GM10847 (cell line): ENCODE measurements around the gene LYZ.

Experiments used
- POLR2A ChIP-seq: IDR thresholded peaks from 2 replicates; pipeline ENCODE4 v1.6.1; 2011; ENCODE audit not compliant: insufficient read length; ENCODE audit errors: extremely low read depth

The LYZ gene

DNA sequence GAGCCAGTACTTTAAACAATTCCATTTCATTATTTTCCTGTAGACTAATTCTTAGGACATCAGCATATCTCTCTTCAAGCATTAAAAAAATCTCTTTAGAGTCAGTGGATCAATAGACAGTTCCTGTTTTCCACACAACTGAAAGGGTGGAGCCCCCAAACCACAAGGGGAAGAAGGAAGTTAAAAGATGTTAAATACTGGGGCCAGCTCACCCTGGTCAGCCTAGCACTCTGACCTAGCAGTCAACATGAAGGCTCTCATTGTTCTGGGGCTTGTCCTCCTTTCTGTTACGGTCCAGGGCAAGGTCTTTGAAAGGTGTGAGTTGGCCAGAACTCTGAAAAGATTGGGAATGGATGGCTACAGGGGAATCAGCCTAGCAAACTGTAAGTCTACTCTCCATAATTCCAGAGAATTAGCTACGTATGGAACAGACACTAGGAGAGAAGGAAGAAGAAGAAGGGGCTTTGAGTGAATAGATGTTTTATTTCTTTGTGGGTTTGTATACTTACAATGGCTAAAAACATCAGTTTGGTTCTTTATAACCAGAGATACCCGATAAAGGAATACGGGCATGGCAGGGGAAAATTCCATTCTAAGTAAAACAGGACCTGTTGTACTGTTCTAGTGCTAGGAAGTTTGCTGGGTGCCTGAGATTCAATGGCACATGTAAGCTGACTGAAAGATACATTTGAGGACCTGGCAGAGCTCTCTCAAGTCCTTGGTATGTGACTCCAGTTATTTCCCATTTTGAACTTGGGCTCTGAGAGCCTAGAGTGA is at the start of gene LYZ:
Gene LYZ (plus strand): TSS at position 220 of the 777 bp plus-strand sequence. CDS start 28 bp downstream, at position 248.
- no peak for TF ChIP-seq POLR2A

DNA sequence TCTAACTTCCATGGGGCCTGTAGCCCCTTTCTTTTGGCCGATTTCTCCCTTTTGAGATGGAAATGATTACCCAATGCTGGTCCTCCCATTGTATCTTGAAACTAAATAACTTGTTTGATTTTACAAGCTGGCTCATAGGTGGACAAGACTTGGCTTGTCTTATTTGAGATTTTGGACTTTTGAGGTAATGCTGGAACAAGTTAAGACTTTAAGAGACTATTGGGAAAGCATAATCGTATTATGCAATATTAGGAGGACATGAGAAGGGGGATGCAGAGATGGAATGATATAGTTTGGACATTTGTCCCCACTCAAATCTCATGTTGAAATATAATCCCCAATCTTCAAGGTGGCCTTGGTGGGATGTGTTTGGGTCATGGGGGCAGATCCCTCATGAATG is 49.2 kb upstream of the LYZ start:
- no peak for TF ChIP-seq POLR2A

DNA sequence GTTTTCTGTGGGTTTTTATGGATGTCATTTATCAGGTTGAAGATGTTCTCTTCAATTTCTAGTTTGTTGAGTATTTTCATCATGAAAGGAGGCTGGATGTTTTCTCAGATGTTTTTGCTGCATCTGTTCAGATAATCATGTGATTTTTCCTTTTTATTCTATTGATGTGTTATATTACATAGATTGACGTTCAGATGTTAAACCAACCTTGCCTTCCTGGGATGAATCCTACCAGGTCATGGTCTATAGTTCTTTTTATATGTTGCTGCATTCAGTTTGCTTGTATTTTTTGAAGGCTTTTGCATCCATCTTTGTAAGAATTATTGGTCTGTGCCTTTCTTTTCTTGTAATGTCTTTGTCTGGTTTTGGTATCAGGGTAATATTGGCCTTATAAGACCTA is 43.9 kb upstream of the LYZ start:
- TF ChIP-seq POLR2A, result no peak

DNA sequence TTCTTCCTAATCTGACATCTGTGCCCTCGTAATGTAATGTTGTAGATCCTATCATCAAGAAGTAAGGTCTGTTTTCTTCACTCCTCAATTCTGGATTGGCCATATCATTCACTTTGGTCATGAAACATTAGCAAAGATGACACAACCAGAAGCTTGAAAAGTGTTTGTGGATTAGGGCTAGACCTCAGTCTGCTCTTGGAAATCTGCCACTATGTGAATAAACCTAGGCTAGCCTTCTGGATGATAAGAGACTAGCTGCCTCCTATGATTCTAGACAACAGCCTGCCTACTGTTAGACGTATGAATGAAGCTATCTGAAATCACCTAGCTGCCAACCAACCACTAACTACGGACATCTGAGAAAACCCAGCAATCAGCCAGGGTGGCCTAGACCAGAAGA is 38.7 kb upstream of the LYZ start:
- no peak for TF ChIP-seq POLR2A

GRCh38 chr12:69313209-69313608 is 35.0 kb upstream of the LYZ start:
- TF ChIP-seq POLR2A, result no peak

- no peak for TF ChIP-seq POLR2A
These were observed 30.0 kb upstream of the LYZ start for GRCh38 chr12:69318225-69318624.

DNA sequence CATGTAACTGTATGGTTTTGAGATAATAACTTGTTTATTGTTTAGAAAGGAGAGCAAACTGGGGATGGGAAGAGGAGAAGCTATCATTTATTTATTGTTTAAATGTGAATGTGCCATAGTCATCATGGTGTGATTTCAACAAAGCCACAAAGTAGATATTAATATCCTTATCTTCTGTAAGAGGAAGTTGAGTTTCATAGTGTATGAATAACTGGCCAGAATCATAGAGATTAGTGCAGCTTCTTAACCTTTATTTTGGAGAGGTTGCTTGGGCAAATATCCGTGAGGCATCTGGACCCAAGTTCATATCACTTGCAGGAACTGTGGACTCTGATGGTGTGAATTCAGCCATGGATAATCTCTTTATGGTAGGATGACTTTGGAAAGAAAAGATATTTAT is 26.8 kb upstream of the LYZ start:
- TF ChIP-seq POLR2A, result no peak

DNA sequence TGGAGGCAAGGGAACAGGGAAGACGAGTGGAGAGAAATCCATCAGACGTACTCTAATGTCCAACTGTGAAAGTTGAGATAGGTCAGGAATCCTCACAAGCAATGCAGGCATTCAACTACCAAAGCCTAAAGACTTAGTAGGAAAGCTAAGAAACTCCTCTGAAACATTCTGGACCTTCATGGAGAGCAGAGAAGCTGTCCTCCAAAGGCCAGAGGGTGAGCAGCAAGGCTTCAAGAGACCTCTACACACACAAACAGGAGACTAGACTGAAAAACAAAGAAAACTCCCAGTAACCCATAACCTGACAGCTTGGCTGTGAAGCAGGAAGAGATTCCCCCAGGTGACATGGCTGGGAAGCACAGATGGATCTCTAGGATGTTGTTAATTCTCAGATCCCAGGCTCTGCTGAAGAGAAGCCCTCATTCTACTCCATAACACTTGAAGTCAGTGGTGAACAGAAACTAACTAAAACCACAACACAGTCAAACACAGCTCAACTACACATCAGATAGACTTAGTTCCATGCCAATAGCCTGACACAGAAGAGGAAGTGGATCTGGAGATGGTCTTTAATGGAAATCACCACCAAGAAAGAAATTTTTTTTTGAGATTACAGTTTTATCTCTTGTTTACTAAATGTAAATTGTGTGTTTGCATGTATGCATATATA is 23.2 kb upstream of the LYZ start:
- no peak for TF ChIP-seq POLR2A

- no peak for TF ChIP-seq POLR2A
These were observed 19.8 kb upstream of the LYZ start for GRCh38 chr12:69328426-69328825.

GRCh38 chr12:69329669-69330428 is 18.3 kb upstream of the LYZ start:
- TF ChIP-seq POLR2A, result no peak

- TF ChIP-seq POLR2A, result no peak
These were observed 17.4 kb upstream of the LYZ start for GRCh38 chr12:69330475-69331473.

- no peak for TF ChIP-seq POLR2A
These were observed 16.7 kb upstream of the LYZ start for GRCh38 chr12:69331519-69331908.

DNA sequence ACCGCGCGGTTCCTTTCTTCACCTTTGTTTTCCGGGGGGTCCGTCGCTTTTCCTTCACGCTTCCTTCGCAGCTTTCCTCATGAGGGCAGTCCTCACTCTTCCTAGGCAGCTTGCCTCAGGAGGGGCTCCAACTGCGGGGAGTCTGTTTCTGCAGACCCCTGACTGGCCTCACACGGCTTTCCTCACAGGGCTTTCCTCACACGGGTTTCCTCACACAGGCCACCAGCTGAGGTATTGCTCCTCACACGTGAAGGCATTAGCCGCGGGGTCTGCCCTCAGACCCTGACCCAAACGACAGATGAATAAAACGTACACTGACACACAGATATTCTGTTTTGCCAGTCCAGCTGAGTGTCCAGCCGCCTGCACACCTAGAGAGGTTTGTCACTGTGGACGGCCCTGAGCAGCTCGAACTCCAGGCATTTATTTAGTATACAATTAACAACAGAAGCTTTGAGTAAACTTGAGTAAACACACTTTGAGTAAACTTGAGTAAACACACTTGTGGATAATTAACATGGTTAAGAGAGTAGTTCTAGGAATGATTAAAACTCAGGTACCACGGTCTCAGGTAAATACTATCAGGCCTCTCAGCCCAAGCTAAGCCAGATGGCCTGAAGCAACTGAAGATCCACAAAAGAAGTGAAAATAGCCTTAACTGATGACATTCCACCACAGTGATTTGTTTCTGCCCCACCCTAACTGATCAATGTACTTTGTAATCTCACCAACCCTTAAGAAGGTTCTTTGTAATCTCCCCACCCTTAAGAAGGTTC is 16.1 kb upstream of the LYZ start:
- no peak for TF ChIP-seq POLR2A

- TF ChIP-seq POLR2A, result no peak
These were observed 15.3 kb upstream of the LYZ start for GRCh38 chr12:69332815-69333358.
